OCI-LY1 (cell line): ENCODE results near the gene RHBDF2.
"Not testable (repeated sequence)": the region's sequence is repeated elsewhere in the genome, so short reads cannot be mapped to it uniquely, and the experiment has no call there.

Source experiments
- H2AFZ ChIP-seq: fragments of 200-600 bp; sonication (generic), shearing (Covaris generic); 2 replicates; pipeline ENCODE4 v1.6.0; 2014; ENCODE audit warnings: antibody characterized with exemption, mild to moderate bottlenecking, low read length
- H3F3A ChIP-seq: fragments of 200-600 bp; sonication (generic), shearing (Covaris generic); 2 replicates; pipeline ENCODE4 v1.6.0; 2014; ENCODE audit warnings: mild to moderate bottlenecking, antibody characterized with exemption, low read length, moderate library complexity; ENCODE audit not compliant: insufficient read depth
- H3K27ac ChIP-seq: fragments of 200-600 bp; sonication (generic); 2 replicates; pipeline ENCODE4 v1.5.1; 2014; ENCODE audit warnings: low read length, mixed run types, mild to moderate bottlenecking, low read depth; ENCODE audit not compliant: poor library complexity, severe bottlenecking
- H3K27me3 ChIP-seq: fragments of 200-600 bp; sonication (generic); 2 replicates; pipeline ENCODE4 v1.6.0; 2014; ENCODE audit warnings: antibody characterized with exemption, mild to moderate bottlenecking, low read length, moderate library complexity; ENCODE audit not compliant: insufficient read depth
- H3K36me3 ChIP-seq: fragments of 200-600 bp; sonication (generic); 2 replicates; pipeline ENCODE4 v1.6.1; 2014; ENCODE audit warnings: mild to moderate bottlenecking, antibody characterized with exemption, low read length, moderate library complexity, mixed read lengths; ENCODE audit not compliant: insufficient read depth
- H3K4me1 ChIP-seq: fragments of 200-600 bp; sonication (generic); 2 replicates; pipeline ENCODE4 v1.5.1; 2014; ENCODE audit warnings: mild to moderate bottlenecking, low read length, moderate library complexity; ENCODE audit not compliant: insufficient read depth, severe bottlenecking
- H3K4me2 ChIP-seq: fragments of 200-600 bp; sonication (generic), shearing (Covaris generic); 2 replicates; pipeline ENCODE4 v1.6.1; 2014; ENCODE audit warnings: low read length
- H3K4me3 ChIP-seq: fragments of 200-600 bp; sonication (generic); 2 replicates; pipeline ENCODE4 v1.5.1; 2014; ENCODE audit warnings: low read length, low read depth, mild to moderate bottlenecking, mixed read lengths; ENCODE audit not compliant: poor library complexity, severe bottlenecking
- H3K79me2 ChIP-seq: fragments of 200-600 bp; shearing (Covaris generic); 2 replicates; pipeline ENCODE4 v1.6.1; 2016; ENCODE audit warnings: mixed run types, low read length, mixed read lengths; ENCODE audit not compliant: insufficient read depth
- H3K9ac ChIP-seq: fragments of 200-600 bp; sonication (generic), shearing (Covaris generic); 2 replicates; pipeline ENCODE4 v1.6.1; 2014; ENCODE audit warnings: mild to moderate bottlenecking, low read length, mixed read lengths
- H3K9me2 ChIP-seq: fragments of 200-600 bp; sonication (generic), shearing (Covaris generic); 2 replicates; pipeline ENCODE4 v1.6.1; 2014; ENCODE audit warnings: low read depth, mild to moderate bottlenecking, low read length, mixed read lengths
- H3K9me3 ChIP-seq: fragments of 200-600 bp; shearing (Covaris generic); 2 replicates; pipeline ENCODE4 v1.6.1; 2014; ENCODE audit warnings: low read length, mixed read lengths
- H4K20me1 ChIP-seq: fragments of 200-600 bp; sonication (generic), shearing (Covaris generic); 2 replicates; pipeline ENCODE4 v1.6.0; 2016; ENCODE audit warnings: mild to moderate bottlenecking, low read length; ENCODE audit not compliant: insufficient read depth
- CTCF ChIP-seq: fragments of 200-600 bp; sonication (generic), shearing (Covaris generic); IDR thresholded peaks from 2 replicates; pipeline ENCODE4 v1.5.1; 2017; ENCODE audit warnings: mild to moderate bottlenecking, antibody characterized with exemption, low read length, moderate library complexity, mixed read lengths
- EZH2 ChIP-seq: fragments of 200-600 bp; sonication (generic), shearing (Covaris generic); IDR thresholded peaks from 2 replicates; pipeline ENCODE4 v1.8.0; 2017; ENCODE audit warnings: borderline replicate concordance, mixed run types, mild to moderate bottlenecking, antibody characterized with exemption, low read length, moderate library complexity, mixed read lengths

The RHBDF2 gene

GRCh38 chr17:76512366-76513305 lies 11.4 kb upstream of the RHBDF2 start:
- Histone ChIP-seq H3K4me1 (peaks cover 4% of the 10 kb centered on the region), H3K9me3 (no peaks in the 10 kb centered on the region), H3K27ac (no peak overlapping the region), H3K4me2 (no peak overlapping the region), H3K9ac (no peak overlapping the region), H4K20me1 (no peaks in the 10 kb centered on the region), H3K9me2 (no peaks in the 10 kb centered on the region), H3F3A (no peaks in the 10 kb centered on the region), H3K27me3 (no peaks in the 10 kb centered on the region; the same call in 1 of the 2 replicates), H2AFZ (no peak overlapping the region), H3K36me3 (no peaks in the 10 kb centered on the region), H3K79me2 (no peaks in the 10 kb centered on the region), H3K4me3 (no peak overlapping the region)
- TF ChIP-seq EZH2 (no peak), CTCF (no peak)

- no peaks in the 10 kb centered on the region for H4K20me1 ChIP-seq
- H3K9me3 ChIP-seq = no peaks in the 10 kb centered on the region
- H3K4me3 ChIP-seq = no peak overlapping the region
- peaks cover 5% of the 10 kb centered on the region for H3K4me1 ChIP-seq
- no peaks in the 10 kb centered on the region for H3K27me3 ChIP-seq
- H3K4me2 ChIP-seq = no peak overlapping the region
- H3K27ac ChIP-seq = no peak overlapping the region
- H3K36me3 ChIP-seq = no peaks in the 10 kb centered on the region
- TF ChIP-seq EZH2 (no peak), CTCF (no peak)
- no peak overlapping the region for H2AFZ ChIP-seq
- no peaks in the 10 kb centered on the region for H3K79me2 ChIP-seq
- no peaks in the 10 kb centered on the region for H3F3A ChIP-seq
- H3K9me2 ChIP-seq = no peaks in the 10 kb centered on the region
- H3K9ac ChIP-seq = no peak overlapping the region
Measured at GRCh38 chr17:76511668-76512365, 10.6 kb upstream of the RHBDF2 start.

- Histone ChIP-seq H2AFZ (no peak overlapping the region), H3K9me3 (no peaks in the 10 kb centered on the region), H3K4me3 (no peak overlapping the region), H3K27me3 (no peaks in the 10 kb centered on the region), H3K9ac (no peak overlapping the region), H4K20me1 (no peaks in the 10 kb centered on the region), H3K36me3 (no peaks in the 10 kb centered on the region), H3K79me2 (no peaks in the 10 kb centered on the region), H3K4me2 (no peak overlapping the region), H3K27ac (no peak overlapping the region), H3F3A (no peaks in the 10 kb centered on the region), H3K4me1 (peaks cover 9% of the 10 kb centered on the region), H3K9me2 (no peaks in the 10 kb centered on the region)
- TF ChIP-seq EZH2 = no peak
Measured at GRCh38 chr17:76510831-76511244, 9.6 kb upstream of the RHBDF2 start.

GRCh38 chr17:76508472-76509063 lies 7.3 kb upstream of the RHBDF2 start:
- not testable (repeated sequence) for H3K79me2 ChIP-seq, H3K4me3 ChIP-seq, H3K9me3 ChIP-seq, H2AFZ ChIP-seq, H3K36me3 ChIP-seq, H3K9ac ChIP-seq, H4K20me1 ChIP-seq, H3K27me3 ChIP-seq, H3K9me2 ChIP-seq, H3K27ac ChIP-seq, H3F3A ChIP-seq, H3K4me2 ChIP-seq, H3K4me1 ChIP-seq
